Astrocyte of the cerebellum (primary cell): ENCODE results near the gene TMEM239.

Source experiments
- DNase-seq: peaks from one replicate; pipeline ENCODE4 v3.0.0-alpha.2; 2011; ENCODE audit warnings: low read depth
- H3K4me3 ChIP-seq: 2 replicates; pipeline ENCODE4 v1.5.1; 2011; ENCODE audit warnings: mild to moderate bottlenecking, low read depth, low read length, moderate library complexity
- in situ Hi-C: cut with HindIII; loops from 2 replicates; pipeline ENCODE4 v1.10.0; 2017; ENCODE audit warnings: low sequenced_read_pairs
- TF ChIP-seq, protein P1 (sequence below): IDR thresholded peaks from 2 replicates; pipeline ENCODE4 v1.5.1; 2012; ENCODE audit warnings: low read length, low read depth, moderate library complexity, mild to moderate bottlenecking; ENCODE audit errors: missing control alignments

TMEM239 gene

DNA sequence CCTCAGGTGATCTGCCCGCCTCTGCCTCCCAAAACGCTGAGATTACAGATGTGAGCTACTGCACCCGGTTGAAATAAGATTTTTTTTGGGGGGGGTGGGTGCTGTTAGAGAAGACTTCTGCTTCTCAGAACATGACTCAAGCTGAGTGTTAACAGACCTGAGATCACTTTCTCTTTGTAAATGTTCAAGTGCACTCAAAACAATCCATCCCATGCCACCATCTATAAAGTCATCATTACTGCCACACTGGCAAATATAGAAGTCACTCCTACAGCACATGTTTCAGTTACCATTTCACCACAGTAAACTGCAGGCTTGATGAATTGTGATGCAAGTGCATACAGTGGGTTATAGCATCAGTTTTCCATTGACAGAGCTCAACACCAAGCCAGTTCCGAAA lies 33.4 kb downstream of the TMEM239 start:
- no peak overlapping the region for H3K4me3 ChIP-seq
- no peak for DNase-seq
- in situ Hi-C loops: no loop called here
- TF ChIP-seq, protein P1, sequence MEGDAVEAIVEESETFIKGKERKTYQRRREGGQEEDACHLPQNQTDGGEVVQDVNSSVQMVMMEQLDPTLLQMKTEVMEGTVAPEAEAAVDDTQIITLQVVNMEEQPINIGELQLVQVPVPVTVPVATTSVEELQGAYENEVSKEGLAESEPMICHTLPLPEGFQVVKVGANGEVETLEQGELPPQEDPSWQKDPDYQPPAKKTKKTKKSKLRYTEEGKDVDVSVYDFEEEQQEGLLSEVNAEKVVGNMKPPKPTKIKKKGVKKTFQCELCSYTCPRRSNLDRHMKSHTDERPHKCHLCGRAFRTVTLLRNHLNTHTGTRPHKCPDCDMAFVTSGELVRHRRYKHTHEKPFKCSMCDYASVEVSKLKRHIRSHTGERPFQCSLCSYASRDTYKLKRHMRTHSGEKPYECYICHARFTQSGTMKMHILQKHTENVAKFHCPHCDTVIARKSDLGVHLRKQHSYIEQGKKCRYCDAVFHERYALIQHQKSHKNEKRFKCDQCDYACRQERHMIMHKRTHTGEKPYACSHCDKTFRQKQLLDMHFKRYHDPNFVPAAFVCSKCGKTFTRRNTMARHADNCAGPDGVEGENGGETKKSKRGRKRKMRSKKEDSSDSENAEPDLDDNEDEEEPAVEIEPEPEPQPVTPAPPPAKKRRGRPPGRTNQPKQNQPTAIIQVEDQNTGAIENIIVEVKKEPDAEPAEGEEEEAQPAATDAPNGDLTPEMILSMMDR: no peak

DNA sequence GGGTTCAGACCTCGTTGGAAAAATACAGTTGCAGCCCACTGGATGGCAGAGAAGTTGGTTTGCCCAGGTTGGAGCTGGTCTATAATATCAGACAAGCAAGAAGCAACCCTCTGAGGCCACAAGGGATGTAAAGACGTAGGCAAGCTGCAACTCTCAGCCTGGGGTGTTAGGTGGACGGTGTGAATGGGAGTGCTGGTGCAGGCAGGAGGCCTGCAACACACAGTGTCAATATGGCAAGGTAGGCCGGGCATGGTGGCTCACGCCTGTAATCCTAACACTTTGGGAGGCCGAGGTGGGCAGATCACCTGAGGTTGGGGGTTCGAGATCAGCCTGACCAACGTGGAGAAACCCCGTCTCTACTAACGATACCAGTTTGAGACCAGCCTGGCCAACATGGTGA lies 34.9 kb downstream of the TMEM239 start:
- DNase-seq: no peak
- TF ChIP-seq, protein P1: no peak
- no peak overlapping the region for H3K4me3 ChIP-seq
- in situ Hi-C loops: no loop called here

DNA sequence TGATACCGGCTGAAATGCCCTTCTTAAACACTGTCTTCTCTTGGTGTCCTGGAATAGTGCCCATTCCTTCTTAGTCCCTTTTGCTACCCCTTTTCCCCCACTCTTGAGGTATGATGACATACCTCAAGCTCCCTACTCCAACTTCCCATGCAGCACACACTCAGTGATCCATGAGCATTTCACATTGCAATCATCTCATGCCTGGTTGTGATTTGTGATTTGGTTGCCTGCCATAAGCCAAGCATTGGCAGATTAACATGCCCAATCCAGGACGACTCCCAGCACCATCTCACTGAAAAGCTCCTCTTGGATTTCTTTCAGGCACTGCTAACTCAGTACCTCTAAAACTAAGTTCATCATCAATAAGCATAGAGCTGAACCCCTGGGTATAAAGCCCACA lies 42.4 kb downstream of the TMEM239 start:
- no peak for DNase-seq
- TF ChIP-seq, protein P1: no peak
- in situ Hi-C loops: no loop called here

DNA sequence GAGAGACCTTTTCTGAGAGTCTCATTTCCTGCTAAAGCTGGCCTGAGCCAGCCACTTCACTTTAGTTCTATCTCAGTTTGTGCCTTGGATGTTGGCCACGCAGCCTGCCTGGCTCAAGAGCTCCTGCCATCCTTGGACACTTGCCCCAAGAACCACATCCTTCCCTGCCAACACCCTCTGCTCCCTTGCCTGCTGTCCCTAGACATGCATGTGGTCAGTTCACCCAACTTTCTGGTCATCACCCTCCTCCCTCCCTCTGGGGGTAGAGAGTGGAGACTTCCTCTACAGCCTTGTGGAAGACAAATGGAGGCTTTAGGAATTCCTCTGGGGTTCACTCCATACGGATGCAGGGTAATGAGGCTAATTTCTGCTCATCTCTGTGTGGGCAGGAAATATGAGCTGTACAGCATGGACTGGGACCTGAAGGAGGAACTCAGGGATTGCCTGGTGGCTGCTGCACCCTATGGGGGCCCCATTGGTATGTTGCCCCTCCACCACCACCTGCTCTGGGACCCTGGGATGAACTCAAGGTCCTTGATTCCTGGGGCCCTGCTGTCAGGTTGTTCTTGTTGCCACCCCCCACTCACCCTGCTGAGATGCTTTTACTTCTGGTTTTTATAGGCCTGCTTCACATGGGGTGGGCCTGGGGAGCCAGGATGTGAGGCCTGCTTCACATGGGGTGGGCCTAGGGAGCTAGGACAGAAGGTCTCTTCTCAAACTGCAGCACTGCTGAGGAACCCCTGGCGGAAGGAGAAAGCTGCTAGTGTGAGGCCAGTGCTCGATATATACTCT lies 43.4 kb downstream of the TMEM239 start:
- TF ChIP-seq, protein P1: no peak
- DNase-seq: no peak
- no peak overlapping the region for H3K4me3 ChIP-seq
- in situ Hi-C loops: no loop called here

More for the DNA sequence above, 42.4 kb downstream of the TMEM239 start:
- no peak overlapping the region for H3K4me3 ChIP-seq

DNA sequence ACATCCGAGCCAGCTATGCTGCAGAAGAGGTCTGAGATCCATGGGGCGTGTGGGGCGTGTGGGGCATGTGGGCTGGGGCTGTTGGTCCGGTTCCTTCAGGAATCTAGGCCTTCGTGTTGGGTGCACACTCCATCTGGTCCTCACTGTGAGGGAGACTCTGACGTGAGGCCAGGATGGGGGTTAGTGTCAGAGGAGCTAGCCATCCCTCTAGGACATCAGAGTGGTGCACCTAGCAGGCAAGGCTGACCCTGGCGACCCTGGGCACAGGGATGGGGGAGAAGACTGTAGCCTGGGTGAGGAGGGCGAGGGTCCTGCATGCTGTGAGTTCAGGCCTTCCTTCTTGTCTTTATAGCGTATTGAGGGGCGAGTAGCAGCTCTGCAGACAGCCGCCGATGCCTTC lies 48.5 kb downstream of the TMEM239 start:
- TF ChIP-seq, protein P1: no peak
- no peak for DNase-seq
- no peak overlapping the region for H3K4me3 ChIP-seq
- in situ Hi-C loops: no loop called here

DNA sequence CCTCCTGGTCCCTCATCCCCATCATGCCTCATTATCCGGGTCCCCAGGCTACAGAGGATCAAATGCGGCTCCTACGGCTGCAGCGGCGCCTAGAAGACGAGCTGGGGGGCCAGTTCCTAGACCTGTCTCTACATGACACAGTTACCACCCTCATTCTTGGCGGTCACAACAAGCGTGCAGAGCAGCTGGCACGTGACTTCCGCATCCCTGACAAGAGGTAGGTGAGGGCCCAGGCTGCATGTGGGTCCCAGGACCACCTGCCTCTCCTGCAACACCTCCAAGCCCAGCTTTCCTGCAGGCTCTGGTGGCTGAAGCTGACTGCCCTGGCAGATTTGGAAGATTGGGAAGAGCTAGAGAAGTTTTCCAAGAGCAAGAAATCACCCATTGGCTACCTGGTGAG lies 48.9 kb downstream of the TMEM239 start:
- DNase-seq: no peak
- H3K4me3 ChIP-seq: no peak overlapping the region
- TF ChIP-seq, protein P1: no peak
- in situ Hi-C loops: no loop called here

DNA sequence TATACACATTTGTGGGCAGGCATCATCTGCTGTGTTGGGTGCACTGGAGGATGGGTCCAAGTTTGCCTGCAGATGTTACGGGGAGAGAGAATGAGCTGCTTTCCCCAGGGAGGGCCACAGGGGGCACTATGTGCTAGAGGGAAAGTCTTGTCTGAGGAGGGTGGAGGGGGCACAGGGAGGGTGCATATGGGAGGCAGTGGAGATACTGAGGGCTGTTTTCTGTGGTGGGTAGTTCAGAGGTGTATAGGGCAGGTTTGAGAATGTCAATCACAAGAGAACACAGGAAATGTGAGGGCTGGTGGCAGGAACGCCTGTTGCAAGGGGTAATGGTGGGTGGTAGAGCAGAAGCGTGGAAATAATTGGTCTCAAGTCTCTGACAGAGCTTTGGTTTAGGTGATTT lies 49.5 kb downstream of the TMEM239 start:
- in situ Hi-C loops: no loop called here
- H3K4me3 ChIP-seq: no peak overlapping the region
- TF ChIP-seq, protein P1: peak; percentile 17
- DNase-seq: no peak
